ENCODE measurements around the gene IGFL2.

GRCh38 chr19:46150606-46151005, 2.6 kb downstream of the IGFL2 start:
- TF ChIP-seq, protein P1, sequence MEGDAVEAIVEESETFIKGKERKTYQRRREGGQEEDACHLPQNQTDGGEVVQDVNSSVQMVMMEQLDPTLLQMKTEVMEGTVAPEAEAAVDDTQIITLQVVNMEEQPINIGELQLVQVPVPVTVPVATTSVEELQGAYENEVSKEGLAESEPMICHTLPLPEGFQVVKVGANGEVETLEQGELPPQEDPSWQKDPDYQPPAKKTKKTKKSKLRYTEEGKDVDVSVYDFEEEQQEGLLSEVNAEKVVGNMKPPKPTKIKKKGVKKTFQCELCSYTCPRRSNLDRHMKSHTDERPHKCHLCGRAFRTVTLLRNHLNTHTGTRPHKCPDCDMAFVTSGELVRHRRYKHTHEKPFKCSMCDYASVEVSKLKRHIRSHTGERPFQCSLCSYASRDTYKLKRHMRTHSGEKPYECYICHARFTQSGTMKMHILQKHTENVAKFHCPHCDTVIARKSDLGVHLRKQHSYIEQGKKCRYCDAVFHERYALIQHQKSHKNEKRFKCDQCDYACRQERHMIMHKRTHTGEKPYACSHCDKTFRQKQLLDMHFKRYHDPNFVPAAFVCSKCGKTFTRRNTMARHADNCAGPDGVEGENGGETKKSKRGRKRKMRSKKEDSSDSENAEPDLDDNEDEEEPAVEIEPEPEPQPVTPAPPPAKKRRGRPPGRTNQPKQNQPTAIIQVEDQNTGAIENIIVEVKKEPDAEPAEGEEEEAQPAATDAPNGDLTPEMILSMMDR (IDR thresholded peaks at IDR 0.05) = no peak
- no peak for TF ChIP-seq POLR2AphosphoS5 (IDR thresholded peaks at IDR 0.05)
